Activated gamma-delta T cell treated with anti-CD3 and anti-CD28 coated beads, Interleukin-2, amount 50 U/mL, for 16 hours (primary cell): ENCODE data around the gene MAML3.

ENCODE experiments used
- DNase-seq: peaks from one replicate; pipeline ENCODE4 v3.0.0-alpha.2; 2020; ENCODE audit warnings: low read depth

MAML3 gene

GRCh38 chr4:139783741-139784484 lies 370.1 kb downstream of the MAML3 start:
- DNase-seq = no peak

- DNase-seq = no peak
Observed at GRCh38 chr4:139782926-139783522, 371.0 kb downstream of the MAML3 start.

GRCh38 chr4:139781066-139781465 lies 372.9 kb downstream of the MAML3 start:
- DNase-seq = no peak

GRCh38 chr4:139779691-139780090 lies 374.3 kb downstream of the MAML3 start:
- no peak for DNase-seq

GRCh38 chr4:139777757-139778156 lies 376.2 kb downstream of the MAML3 start:
- no peak for DNase-seq

GRCh38 chr4:139776235-139776634 lies 377.7 kb downstream of the MAML3 start:
- DNase-seq = no peak

- DNase-seq = no peak
Observed at GRCh38 chr4:139774759-139775487, 379.1 kb downstream of the MAML3 start.

- DNase-seq = no peak
Observed at GRCh38 chr4:139773560-139774318, 380.2 kb downstream of the MAML3 start.

- no peak for DNase-seq
Observed at GRCh38 chr4:139770361-139770760, 383.6 kb downstream of the MAML3 start.

- DNase-seq = no peak
Observed at GRCh38 chr4:139769364-139769763, 384.6 kb downstream of the MAML3 start.

GRCh38 chr4:139768896-139769295 lies 385.1 kb downstream of the MAML3 start:
- DNase-seq = no peak

- DNase-seq = no peak
Observed at GRCh38 chr4:139768366-139768765, 385.6 kb downstream of the MAML3 start.

- no peak for DNase-seq
Observed at GRCh38 chr4:139767585-139767984, 386.4 kb downstream of the MAML3 start.

GRCh38 chr4:139767168-139767567 lies 386.8 kb downstream of the MAML3 start:
- no peak for DNase-seq

GRCh38 chr4:139764686-139765310 lies 389.2 kb downstream of the MAML3 start:
- no peak for DNase-seq

GRCh38 chr4:139764182-139764581 lies 389.8 kb downstream of the MAML3 start:
- no peak for DNase-seq

- DNase-seq = no peak
Observed at GRCh38 chr4:139763672-139764071, 390.3 kb downstream of the MAML3 start.

- DNase-seq = no peak
Observed at GRCh38 chr4:139763205-139763604, 390.8 kb downstream of the MAML3 start.

GRCh38 chr4:139762720-139763119 lies 391.3 kb downstream of the MAML3 start:
- no peak for DNase-seq

GRCh38 chr4:139761461-139761860 lies 392.5 kb downstream of the MAML3 start:
- DNase-seq = no peak

- DNase-seq = no peak
Observed at GRCh38 chr4:139760567-139760966, 393.4 kb downstream of the MAML3 start.

GRCh38 chr4:139759097-139759496 lies 394.9 kb downstream of the MAML3 start:
- DNase-seq = no peak
